ENCODE measurements around the gene RAPGEF6.

RAPGEF6 gene

DNA sequence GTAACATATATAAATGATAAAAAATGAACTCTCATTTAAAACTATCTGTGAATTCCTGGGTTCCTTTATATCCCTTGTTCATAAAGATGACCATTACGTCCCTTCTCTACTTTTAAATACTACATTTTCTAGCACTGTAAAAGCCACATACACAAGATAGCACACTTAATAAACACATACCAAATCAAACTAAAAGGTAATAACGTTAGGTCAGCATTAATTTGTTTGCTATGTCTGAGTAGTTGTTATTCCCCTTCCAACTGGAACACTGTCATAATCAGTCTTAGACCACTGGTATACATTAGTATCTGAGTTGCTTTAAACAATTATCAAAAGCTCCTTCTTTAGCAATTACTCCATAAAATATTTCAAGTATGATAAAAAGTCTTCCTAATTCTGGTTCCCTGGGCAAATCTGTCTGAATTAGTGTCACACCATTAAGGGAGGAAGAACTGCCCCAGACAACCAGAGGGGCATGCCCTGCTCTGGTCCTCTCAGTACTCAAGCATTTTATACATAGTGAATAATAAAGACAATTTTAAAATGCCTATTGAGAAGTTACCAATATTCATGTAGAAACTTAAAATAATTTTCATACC is 98.1 kb downstream of the RAPGEF6 start:
- no peak for DNase-seq

DNA sequence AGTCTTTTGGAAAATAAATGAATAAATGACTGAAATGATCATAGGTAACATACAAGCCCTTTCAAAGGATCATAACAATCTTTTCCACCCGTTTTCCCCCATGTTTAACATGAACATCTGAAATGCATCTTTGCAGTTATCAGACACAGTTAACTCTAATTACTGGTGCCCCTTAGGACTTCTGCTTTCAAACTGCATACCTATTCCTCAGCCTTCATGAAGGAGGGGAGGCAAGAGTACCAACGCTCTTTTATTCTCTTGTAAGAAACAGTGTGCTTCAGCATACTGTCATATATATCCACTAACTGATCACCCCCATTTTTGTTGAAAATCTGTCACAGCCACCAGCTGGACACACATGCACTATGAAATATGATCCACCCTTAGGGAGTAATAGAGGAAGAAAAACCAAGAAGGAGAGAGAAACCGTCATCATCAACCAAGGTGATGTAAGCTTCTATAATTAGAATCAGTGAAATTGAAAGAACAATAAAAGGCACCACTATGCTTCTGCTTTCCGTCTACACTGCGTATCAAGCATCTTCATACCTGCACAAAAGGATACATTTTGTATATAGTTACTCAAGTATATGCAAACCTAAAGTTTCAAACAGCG is 98.7 kb downstream of the RAPGEF6 start:
- DNase-seq = no peak

DNA sequence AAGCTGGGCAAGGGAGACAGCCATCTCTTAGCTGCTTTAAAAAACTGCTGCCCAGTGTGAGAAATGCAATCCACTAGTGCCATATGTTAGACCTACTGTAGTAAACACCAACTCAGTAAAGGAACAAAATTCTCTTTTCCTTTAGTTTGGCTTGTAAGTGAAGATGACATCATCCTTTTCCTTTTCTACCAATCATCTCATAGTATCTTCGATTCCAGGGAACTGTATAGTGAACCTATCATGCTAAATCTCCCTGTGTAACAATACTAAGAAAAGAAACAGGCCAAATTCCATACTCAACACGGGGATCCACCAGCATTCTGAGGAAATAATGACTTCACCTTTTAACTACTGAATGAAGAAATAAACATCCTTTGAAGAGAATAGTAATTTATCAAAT is 100.1 kb downstream of the RAPGEF6 start:
- no peak for DNase-seq

DNA sequence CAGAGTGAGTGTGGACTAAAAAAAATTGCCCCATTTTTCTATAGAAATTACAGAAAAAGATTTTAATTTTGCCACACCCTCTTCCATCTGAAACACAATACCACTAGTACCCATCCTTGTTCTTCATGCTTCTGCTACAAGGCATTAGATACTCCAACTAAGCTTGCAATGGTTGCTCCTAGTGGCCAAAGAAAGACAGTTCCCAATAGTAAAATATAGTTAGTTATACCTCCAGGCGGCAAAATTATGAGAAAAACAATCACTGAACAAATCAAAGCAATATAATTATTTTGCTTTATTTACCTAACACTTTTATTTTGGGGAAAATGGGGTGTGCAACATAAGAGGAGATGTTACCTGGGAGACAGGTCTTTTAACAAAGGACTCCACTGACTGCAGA is 101.2 kb downstream of the RAPGEF6 start:
- DNase-seq = no peak

DNA sequence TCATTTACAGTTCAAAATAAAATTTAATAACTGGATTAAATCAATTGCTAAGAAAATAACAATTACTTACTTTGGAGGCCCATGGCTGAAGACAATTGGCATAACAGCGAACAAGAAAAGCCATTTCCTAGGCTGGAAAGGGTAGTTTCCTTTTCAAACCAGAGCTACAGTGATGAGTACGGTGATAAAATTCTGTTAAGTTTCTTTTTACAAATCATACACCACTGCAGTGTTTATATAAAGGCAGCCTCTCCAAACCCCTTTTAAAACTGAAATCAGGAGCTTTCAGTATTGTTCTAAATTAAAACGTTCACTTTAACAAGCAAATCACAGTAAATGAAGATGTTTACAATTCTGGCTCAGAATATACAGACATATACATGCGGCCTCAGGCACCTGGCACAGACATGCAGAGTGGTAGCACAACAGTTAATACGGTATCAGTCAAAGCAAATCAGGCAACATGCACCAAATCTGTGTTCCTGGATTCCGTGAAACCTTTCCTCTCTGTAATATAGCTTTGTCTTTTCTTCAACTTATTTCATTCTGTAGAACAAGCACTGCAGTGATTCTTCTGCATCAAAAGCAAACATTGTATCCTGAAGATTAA is 102.9 kb downstream of the RAPGEF6 start:
- DNase-seq = no peak

DNA sequence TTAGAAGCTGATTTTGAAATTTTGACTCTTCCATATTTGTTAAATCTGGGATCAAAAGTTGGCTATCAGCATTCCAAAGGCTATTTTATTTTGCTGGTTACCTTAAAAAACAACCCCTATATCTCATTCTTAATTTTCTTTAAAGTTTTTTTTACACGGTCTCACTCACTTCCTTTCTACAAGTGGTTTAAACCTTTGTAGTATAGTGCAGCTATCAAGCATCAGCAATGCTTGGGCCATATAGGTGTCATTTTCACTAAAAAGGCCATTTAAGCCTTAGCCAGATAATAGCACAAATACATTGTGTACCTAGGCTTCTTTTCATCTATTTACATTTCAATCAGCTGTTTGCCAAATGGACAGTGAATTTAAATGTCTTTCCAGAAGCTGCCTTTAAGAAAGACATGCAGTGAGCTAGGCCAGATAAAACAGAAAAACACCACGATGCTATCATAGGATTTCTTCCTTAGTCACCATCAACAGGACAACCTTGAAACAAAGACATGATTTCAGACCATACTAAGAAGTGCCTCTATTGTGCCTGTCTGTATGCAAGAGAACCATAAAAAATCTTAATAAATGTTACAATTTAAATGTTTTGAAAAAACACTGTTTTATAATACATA is 104.2 kb downstream of the RAPGEF6 start:
- DNase-seq = no peak

DNA sequence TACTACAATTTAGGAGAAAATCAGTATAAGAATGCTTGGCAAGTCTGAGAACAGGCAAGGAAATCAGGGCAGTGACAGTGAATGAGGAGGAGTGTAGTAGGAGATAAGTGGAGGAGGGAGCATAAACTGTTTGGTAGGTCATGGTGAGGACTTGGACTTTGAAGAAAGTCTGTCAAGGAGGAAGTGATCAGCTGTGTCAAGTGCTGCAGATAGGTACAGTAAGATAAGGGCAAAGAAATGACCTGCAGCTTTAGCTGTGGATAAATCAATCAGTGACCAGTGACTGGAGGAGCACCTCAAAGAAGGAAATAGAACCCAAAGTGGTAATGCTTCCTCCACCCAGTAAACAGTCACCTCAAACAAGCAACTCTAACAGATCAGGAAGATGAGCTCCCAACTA is 106.3 kb downstream of the RAPGEF6 start:
- DNase-seq = no peak

DNA sequence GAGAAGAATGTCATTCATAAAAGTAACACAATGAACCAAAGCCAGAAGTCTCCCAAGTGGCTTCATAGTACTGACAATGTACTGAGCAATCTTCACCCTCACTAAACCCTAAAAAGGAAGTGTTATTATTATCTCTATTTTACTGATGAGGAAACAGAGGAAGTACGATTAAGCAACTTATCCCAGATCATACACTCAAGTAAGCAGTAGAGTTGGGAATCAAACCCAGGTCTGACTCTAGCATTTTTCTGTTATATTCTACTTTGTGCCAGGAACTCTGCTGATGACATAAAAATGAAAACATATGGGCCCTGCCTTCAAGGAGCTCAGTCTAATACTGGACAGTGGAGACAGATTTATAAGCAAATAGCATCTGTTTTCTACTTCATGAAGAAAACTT is 109.2 kb downstream of the RAPGEF6 start:
- DNase-seq = no peak

DNA sequence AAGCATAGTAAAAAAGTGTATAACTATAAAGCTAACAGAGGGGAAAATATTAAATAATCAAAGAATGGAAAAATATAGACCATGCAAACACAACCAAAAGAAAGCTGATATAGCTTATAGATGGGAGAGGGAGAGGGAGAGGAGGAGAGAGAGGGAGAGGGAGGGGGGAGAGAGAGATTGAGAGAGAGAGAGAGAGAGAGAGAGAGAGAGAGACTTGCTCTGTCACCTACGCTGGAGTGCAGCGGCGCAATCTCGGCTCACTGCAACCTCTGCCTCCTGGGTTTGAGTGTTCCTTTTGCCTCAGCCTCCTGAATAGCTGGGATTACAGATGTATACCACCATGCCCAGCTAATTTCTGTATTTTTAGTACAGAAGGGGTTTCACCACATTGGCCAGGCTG is 110.6 kb downstream of the RAPGEF6 start:
- DNase-seq = no peak

DNA sequence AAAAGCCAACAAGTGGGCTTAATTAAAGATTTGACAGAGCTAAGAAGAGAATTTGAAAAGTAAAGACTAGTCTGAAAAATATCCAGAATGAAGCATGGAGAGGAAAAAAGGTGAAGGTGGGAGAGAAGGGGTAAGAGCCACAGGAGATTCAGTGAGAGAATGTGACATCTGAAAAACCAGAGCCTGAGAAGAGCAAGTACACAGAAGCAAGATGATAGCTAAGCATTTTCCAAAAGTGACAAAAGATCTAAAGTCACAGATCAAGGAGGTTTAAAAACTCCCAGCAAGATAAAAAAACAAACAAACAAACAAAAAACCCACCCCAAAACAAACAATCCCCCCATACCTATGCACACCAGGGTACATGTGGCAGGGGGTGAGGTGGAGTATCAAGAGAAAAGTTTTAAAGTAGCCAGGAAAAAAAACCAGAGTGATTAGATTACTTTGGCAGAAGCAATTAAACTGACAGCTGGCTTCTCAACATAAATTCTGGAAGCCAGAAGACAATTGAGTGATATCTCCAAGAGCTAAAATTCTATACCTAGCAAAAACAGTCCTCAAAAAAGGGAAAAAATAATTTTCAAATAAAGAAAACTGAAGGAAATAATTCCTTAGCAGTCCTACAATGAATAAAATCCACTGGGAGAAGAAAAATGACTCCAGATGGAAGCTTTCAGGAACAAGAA is 111.4 kb downstream of the RAPGEF6 start:
- DNase-seq = no peak

DNA sequence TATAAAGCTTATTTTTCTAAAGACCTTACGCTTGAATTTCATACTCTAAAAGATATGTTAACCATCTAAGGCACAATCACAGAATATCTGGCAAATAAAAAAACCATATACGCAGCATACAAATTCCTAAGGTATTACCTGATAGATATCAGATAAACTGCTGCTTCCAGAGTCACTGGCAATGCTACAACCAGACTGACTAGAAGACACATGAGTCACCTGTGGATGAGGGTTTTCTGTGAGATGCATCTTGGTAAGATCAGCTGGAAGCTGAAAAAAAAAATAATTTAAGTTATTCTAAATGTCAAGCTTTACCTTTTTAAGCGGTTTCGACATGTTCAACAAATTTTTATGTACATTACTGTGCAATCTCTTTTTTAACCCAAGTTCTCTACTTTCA is 113.8 kb downstream of the RAPGEF6 start:
- DNase-seq = no peak

DNA sequence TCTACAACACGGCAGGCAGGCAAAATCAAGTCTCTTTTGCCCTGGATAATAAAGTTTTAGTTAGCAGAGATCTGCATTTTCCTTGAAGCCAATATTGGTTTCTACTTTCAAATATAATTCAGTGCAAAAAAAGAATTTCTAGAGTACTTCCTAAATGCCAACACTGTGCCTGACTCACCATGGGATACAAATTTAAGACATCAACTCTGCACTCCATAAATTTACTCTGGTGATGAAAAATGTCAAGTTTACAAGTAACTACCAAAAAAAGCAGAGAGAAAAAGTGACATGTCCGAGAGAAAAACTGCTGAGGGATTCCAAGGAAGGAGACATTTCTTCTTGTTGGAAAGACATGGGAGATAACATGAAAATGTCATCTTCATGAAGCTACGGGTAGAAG is 119.7 kb downstream of the RAPGEF6 start:
- no peak for DNase-seq

DNA sequence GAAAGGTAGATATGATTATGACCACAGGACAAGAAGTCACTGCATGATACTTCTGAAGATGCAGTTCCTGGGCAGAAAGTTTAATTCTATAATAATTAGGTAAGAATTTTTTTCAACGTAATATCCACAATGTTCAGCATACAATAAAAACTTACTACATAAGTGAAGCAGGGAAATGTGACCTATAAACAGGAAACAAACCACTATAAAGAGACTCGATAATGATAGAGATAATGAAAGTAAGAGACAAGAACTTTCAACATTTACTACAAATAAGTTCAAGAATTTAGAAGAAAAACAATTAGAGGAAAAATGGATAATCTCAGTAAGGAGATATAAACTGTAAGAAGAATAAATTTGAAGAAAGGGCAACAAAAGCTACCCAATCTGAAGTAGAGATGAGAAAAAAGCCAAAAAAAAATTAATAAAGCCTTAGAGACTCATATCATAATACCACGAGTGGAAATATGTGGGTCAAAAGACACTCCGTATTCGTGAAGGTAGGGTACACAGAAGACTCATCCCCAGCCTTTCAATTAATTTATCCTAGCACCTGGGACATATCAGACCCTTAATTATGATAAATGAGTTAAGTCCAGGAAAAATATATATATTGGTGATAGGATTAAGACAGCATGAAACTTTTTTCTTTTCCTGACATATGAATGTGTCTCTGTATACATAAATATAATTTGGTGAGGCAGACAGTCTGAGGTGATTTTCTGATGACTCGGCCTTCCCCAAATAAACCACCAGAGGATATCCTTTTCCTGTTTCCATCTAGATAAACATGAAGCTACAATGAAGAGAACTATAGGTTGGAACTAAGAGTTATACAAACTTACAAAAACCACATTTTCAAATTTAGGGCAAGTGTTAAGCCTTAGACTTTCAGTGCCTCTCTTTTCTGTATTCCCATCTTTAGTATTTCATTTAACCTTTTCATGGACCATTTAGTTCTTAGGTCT is 120.4 kb downstream of the RAPGEF6 start:
- DNase-seq = no peak

DNA sequence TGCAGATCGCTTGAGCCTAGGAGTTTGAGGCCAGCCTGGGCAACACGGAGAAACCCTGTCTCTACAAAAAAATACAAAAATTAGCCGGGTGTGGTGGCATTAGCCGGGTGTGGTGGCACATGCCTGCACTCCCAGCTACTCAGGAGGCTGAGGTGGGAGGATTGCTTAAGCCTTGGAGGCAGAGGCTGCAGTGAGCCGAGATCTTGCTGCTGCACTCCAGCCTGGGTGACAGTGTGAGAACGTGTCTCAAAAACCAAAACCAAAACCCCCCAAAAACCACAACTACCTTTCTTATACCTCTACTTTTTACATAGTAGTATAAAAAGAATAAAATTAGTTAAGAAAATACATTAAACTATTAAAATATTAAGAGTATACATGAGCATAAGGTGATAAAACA is 121.2 kb downstream of the RAPGEF6 start:
- no peak for DNase-seq

DNA sequence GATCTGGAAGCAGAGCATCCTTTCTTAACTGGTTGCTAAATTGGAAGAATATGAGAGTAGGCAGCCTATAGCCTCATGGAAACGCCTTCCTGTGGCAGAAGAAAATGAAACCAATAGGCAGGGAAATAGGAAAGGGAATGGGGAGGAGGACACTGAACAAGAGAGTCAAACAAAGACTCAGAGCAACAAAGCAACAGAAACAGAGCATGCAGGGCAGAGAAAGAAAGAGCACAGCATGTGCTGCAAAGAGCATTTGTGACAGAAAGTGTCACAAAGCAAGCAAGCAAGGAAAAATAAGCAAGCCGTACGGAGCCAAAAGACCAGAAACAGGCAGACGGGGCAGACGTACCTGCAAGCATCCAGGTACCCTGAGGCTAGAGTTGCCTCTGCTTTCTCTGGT is 123.1 kb downstream of the RAPGEF6 start:
- no peak for DNase-seq

DNA sequence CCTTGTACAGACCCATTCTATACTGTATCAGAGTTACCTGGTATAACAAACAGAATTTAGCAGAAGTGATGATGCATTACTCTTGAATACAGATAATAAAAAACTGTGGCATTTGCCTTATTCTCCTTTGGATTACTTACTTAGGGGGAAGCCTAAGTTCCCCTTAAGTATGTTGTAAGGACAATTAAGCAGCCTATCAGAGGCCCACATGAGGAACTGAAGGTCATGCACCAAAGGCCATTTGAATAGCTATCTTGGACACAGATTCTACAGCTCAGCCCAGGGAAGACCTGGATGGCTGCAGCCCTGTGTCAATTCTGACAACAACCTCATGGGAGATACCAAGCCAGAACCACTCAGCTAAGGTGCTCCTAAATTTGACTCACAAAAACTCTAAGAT is 125.2 kb downstream of the RAPGEF6 start:
- DNase-seq = no peak

DNA sequence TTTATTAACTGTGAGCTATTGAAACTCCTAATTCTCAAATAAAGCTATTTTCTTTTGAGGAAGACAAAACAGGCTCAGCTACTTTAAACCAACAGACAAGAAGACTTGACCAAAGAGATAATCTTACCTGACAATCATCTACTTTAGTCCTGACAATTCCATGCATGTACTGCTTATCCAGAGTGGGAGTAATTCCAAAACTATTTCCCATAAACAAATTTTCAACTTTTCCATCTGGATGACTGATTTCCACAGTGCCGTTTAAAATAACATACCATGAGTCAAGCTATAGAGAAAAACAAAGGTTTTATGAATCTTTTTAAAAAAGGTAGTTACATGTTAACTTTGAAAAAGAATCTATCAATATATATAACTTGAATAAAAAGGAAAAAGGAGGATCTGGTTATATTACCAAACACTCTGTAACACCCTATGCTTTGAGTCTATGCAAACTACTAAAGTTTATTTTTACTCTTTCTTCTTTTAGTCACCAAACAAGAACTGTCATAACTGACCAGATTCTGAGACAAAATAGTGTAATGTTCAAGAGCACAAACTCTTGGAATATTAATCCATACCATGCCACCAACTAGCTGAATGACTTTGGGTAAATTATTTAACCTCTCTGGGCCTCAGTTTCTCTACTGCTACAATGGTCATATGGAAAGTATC is 129.7 kb downstream of the RAPGEF6 start:
- DNase-seq = no peak

DNA sequence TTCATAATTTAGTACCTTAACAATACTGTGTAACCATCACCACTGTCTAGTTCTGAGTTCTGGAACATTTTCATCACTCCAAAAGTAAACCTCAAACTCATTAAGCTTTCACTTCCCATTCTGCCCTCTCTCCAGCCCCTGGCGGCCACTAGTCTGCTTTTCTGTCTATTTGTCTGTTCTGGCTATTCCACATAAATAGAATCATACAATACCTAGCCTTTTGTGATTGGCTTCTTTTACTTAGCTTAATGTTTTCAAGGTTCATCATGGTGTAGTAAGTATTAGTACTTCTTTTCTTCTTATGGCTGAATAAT is 138.7 kb downstream of the RAPGEF6 start:
- DNase-seq = no peak

DNA sequence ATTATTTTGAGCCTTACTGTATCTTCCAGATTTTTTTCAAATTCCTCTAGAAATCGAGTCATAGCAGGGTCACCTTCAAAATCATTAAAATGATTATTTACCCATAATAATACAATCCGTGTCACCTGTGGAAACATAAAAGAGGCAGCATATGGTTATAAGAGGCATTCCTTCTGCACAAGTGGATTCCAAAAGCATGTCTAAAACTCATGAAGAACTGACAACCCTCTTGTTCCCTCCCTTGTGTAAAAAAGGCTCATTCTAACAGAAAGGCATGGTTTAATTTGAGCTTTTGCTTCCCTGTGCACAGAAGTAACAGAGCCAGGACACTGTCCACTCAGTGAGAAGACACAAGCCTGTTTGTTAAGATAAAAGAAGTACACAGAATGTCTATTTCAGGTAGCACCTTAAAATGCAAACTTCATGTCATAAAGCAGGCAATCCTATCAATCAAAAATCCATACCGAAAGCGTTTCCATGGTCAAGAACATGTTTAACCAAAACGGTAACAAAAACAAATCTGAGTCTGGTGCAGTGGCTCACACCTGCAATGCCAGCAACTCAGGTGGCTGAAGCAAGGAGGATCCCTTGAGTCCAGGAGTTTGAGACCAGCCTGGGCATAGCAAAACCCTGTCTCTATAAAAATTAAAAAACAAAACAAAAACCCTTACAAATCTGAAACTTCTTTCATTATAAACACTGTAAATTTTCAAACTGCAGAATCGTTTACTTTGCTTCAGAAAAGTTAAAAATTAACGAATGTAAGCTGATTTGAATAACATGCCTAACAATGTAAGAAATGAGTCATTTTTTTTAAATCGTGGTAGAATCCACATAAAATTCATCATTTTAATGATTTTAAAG is 139.3 kb downstream of the RAPGEF6 start:
- DNase-seq = no peak

DNA sequence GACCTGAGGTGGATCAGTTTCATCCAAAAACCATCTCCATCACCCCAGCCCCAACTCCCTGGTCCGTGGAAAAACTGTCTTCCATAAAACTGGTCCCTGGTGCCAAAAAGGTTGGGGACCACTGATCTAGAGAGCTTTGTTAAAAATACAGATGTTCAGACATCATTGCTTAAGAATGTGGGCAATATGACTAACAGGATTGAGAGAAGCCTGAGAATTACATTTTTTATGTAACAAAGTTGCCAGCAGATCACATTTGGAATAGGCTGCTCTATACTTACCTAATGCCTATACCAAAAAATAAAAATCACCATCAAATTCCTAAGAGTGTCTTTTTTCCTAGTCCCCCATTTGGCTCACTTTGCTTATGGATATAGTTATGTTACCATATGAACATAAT is 143.3 kb downstream of the RAPGEF6 start:
- no peak for DNase-seq

DNA sequence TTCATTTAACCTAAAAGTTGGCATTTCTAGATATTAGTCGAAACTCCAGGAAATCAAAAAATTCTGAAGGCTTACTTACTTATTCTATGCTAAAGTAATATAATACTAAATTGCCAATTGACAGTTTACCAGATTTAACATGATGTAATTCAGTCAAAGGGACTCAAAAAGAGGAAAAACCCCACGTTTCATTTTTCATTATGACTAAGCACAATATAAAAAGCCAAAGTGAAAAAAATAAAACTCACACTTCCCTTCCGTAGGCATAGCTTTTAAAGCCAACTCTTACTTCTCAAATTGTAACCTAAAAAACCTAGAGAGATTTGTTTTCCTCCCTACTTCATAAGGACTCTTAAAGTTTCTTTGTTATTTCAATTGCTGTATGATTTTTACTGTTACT is 146.6 kb downstream of the RAPGEF6 start:
- no peak for DNase-seq

Measured in stimulated activated CD4-positive, alpha-beta T cell treated with anti-CD3 and anti-CD28 coated beads, Interleukin-2, amount 100 ng/mL, for 48 hours (primary cell).